GM12878 (cell line): Measurements from ENCODE around the gene TCF7L1. TPM values are rescaled to one million over a fixed set of nuclear protein-coding genes. Genes with fewer than 3 reads are reported as not detected.

Experiments used
- ATAC-seq: fragments of 200-7000 bp; cut with Tn5 transposase; 3 replicates; pipeline ENCODE4 v1.9.1; 2020; ENCODE audit warnings: mild to moderate bottlenecking, moderate library complexity
- BruUV-seq: library from RNA; stranded (reverse); fragments of 400-500 nt; replicated peaks from 2 replicates; lab custom pipeline; 2021; lab: Mats Ljungman, UMichigan
- CTCF ChIA-PET: fragments of 300-600 bp; sonication (Branson Sonifier 250); formaldehyde crosslinking; extraction: SDS; loops from one replicate; lab custom pipeline; 2021; ENCODE audit warnings: inconsistent platforms; lab: Yijun Ruan, JAX
- POLR2A ChIA-PET: fragments of 350-600 bp; formaldehyde crosslinking; extraction: SDS; loops from one replicate; lab custom pipeline; 2021; ENCODE audit warnings: inconsistent platforms; lab: Charles Lee
- RAD21 ChIA-PET: fragments of 300-600 bp; sonication (Branson Sonifier 250); formaldehyde crosslinking; loops from one replicate; lab custom pipeline; 2023; ENCODE audit warnings: antibody characterized with exemption; ENCODE audit not compliant: unreplicated experiment; lab: Charles Lee
- SMC1A ChIA-PET: fragments of 300-600 bp; sonication (Branson Sonifier 250); formaldehyde crosslinking; loops from one replicate; lab custom pipeline; 2023; ENCODE audit not compliant: unreplicated experiment, uncharacterized antibody; lab: Charles Lee
- DNase-seq: peaks from one replicate; pipeline ENCODE4 v3.0.0-alpha.2; 2011; ENCODE audit warnings: low read depth, low spot score
- FAIRE-seq: peaks from 3 replicates; lab custom pipeline; 2011; peaks lifted over from hg19 to GRCh38; lab: Jason Lieb, UNC
- H2AFZ ChIP-seq: 2 replicates; pipeline ENCODE4 v1.6.0; 2011; ENCODE audit warnings: low read depth, low read length, control low read depth; ENCODE audit not compliant: control insufficient read depth
- H3K27ac ChIP-seq: 2 replicates; pipeline ENCODE4 v1.5.1; 2011; ENCODE audit warnings: control low read depth; ENCODE audit not compliant: control insufficient read depth, insufficient read depth
- H3K27me3 ChIP-seq, 2 experiments: replicated peaks in 1 of 2; 2 replicates each; pipeline versions ENCODE4 v1.6.0 to v1.6.1; 2011; ENCODE audit warnings: low read length in 1 of 2; ENCODE audit not compliant: control insufficient read depth in 2 of 2, insufficient read depth in 2 of 2
- H3K36me3 ChIP-seq, 2 experiments: 2 replicates each; pipeline ENCODE4 v1.5.1; 2011; ENCODE audit warnings: low read length in 1 of 2; ENCODE audit not compliant: control insufficient read depth in 2 of 2, insufficient read depth in 2 of 2
- H3K4me1 ChIP-seq: 2 replicates; pipeline ENCODE4 v1.6.1; 2011; ENCODE audit warnings: mild to moderate bottlenecking, low read length, moderate library complexity, mixed read lengths; ENCODE audit not compliant: control insufficient read depth, insufficient read depth
- H3K4me2 ChIP-seq: 2 replicates; pipeline ENCODE4 v1.6.0; 2011; ENCODE audit warnings: control low read depth; ENCODE audit not compliant: control insufficient read depth, insufficient read depth
- H3K4me3 ChIP-seq: fragments of 200-600 bp; sonication (generic); 2 replicates; pipeline ENCODE4 v1.5.1; 2016
- H3K79me2 ChIP-seq: 2 replicates; pipeline ENCODE4 v1.6.0; 2011; ENCODE audit warnings: low read length; ENCODE audit not compliant: control insufficient read depth, insufficient read depth
- H3K9ac ChIP-seq: 2 replicates; pipeline ENCODE4 v1.8.0; 2011; ENCODE audit warnings: low read length, control low read depth, mixed read lengths; ENCODE audit not compliant: control insufficient read depth, insufficient read depth
- H3K9me3 ChIP-seq: replicated peaks from 3 replicates; pipeline ENCODE4 v1.5.1; 2011; ENCODE audit warnings: mild to moderate bottlenecking, low read length; ENCODE audit not compliant: control insufficient read depth, insufficient read depth
- H4K20me1 ChIP-seq: 2 replicates; pipeline ENCODE4 v1.6.0; 2011; ENCODE audit not compliant: control insufficient read depth, insufficient read depth
- BACH1 ChIP-seq: fragments of 450-650 bp; IDR thresholded peaks from 2 replicates; pipeline ENCODE4 v1.6.1; 2017; ENCODE audit warnings: mild to moderate bottlenecking, borderline replicate concordance
- CBX3 ChIP-seq: fragments of 200-600 bp; sonication (generic); IDR thresholded peaks from 2 replicates; pipeline ENCODE4 v1.6.1; 2016; ENCODE audit warnings: low read depth, borderline replicate concordance
- CHD1 ChIP-seq: IDR thresholded peaks from 2 replicates; pipeline ENCODE4 v1.6.1; 2012; ENCODE audit warnings: low read depth, low read length, improper control_type of control experiment
- CHD2 ChIP-seq: IDR thresholded peaks from 2 replicates; pipeline ENCODE4 v1.6.1; 2011; ENCODE audit warnings: low read depth, low read length, improper control_type of control experiment, borderline replicate concordance
- JUNB ChIP-seq: IDR thresholded peaks from 2 replicates; pipeline ENCODE4 v1.6.1; 2016; ENCODE audit warnings: antibody characterized with exemption, mild to moderate bottlenecking
- POLR2A ChIP-seq: IDR thresholded peaks from 2 replicates; pipeline ENCODE4 v1.6.1; 2011; ENCODE audit warnings: low read depth, mild to moderate bottlenecking, low read length
- RAD51 ChIP-seq: fragments of 450-650 bp; IDR thresholded peaks from 2 replicates; pipeline ENCODE4 v1.6.1; 2016; ENCODE audit warnings: moderate library complexity, mild to moderate bottlenecking, inconsistent platforms
- RCOR1 ChIP-seq: conservative IDR thresholded peaks from 2 replicates; pipeline ENCODE4 v1.6.1; 2012; ENCODE audit warnings: low read depth, low read length, improper control_type of control experiment
- SUPT20H ChIP-seq: IDR thresholded peaks from 2 replicates; pipeline ENCODE4 v1.6.1; 2011; ENCODE audit warnings: low read depth, mild to moderate bottlenecking, low read length, moderate library complexity, borderline replicate concordance; ENCODE audit not compliant: control insufficient read depth
- SUZ12 ChIP-seq: fragments of 200-600 bp; sonication (generic); IDR thresholded peaks from one replicate; pipeline ENCODE4 v1.6.1; 2018; ENCODE audit warnings: antibody characterized with exemption, mild to moderate bottlenecking; ENCODE audit not compliant: unreplicated experiment
- TCF12 ChIP-seq: IDR thresholded peaks from 2 replicates; pipeline ENCODE4 v1.6.1; 2011; ENCODE audit warnings: low read depth, mild to moderate bottlenecking, low read length
- TCF7 ChIP-seq: IDR thresholded peaks from 2 replicates; pipeline ENCODE4 v1.6.1; 2014; ENCODE audit warnings: antibody characterized with exemption, borderline replicate concordance
- YY1 ChIP-seq: IDR thresholded peaks from 2 replicates; pipeline ENCODE4 v1.6.1; 2011; ENCODE audit warnings: low read depth, mild to moderate bottlenecking, low read length
- ZBTB11 ChIP-seq: fragments of 450-650 bp; formaldehyde crosslinking; IDR thresholded peaks from 2 replicates; pipeline ENCODE4 v1.5.0; 2022; ENCODE audit warnings: mild to moderate bottlenecking, missing genetic modification characterization
- ZNF687 ChIP-seq: fragments of 450-650 bp; IDR thresholded peaks from 2 replicates; pipeline ENCODE4 v1.6.1; 2017; ENCODE audit warnings: mild to moderate bottlenecking, moderate library complexity
- WGBS: methylation state at CpG from one replicate; pipeline ENCODE4 v1.1.6; 2016; ENCODE audit warnings: low lambda C conversion rate; ENCODE audit not compliant: insufficient replicate concordance, insufficient coverage; ENCODE audit errors: missing lambda C conversion rate; 5-methylcytosine and 5-hydroxymethylcytosine counted together
- in situ Hi-C: fragments of 300-500 bp; cut with MboI; formaldehyde crosslinking; loops from 9 replicates; pipeline ENCODE4 v1.14.3; 2018; ENCODE audit warnings: mixed read lengths
- intact Hi-C: fragments of 100-400 bp; cut with micrococcal nuclease; formaldehyde crosslinking; loops from one replicate; pipeline ENCODE4 v1.14.2; 2022; ENCODE audit not compliant: unreplicated experiment
- polyA plus RNA-seq, 11 experiments: library from polyadenylated mRNA; depleted of rRNA in 4 of 11; unstranded in 6 of 11; stranded (reverse) in 5 of 11; fragments of >200 nt; fragmentation: Nextera tagmentation in 4 of 11; fragmentation: Illumina TruSeq in 1 of 11; extraction: Ambion mirVana in 4 of 11; extraction: Trizol in 1 of 11; gene quantifications; 1 replicate in 1 of 11; 2 replicates in 10 of 11; pipeline versions ENCODE4 v1.2.1 to v1.2.3, GENCODE V29; 2011 to 2016; ENCODE audit warnings: inconsistent platforms in 2 of 11, missing spikeins in 2 of 11, low read depth in 1 of 11
- total RNA-seq, 4 experiments: library from RNA; depleted of rRNA in 3 of 4; stranded (reverse); fragments of >200 nt in 3 of 4; fragmentation: Illumina TruSeq in 1 of 4; extraction: Trizol in 1 of 4; gene quantifications; 2 replicates each; pipeline versions ENCODE4 v1.2.1 to v1.2.3, GENCODE V29; 2013 to 2021
- TF ChIP-seq, protein P1 (sequence below): IDR thresholded peaks from 2 replicates; pipeline ENCODE4 v1.6.1; 2012; ENCODE audit warnings: low read length, inconsistent platforms

The TCF7L1 gene
- total and polyA plus RNA-seq, 10 of the 15 experiments (the other 5 are each of a cell fraction or from before 2014, with no cell fraction given) = 0.03 to 0.11 (median 0.10) TPM; not detected in 7

- Histone ChIP-seq H4K20me1 (peaks cover 13% of the 10 kb centered on the region), H3K4me3 (0 out of 2 replicates have a peak overlapping the region, but pooled peaks have one; percentile 1), H3K9me3 (no peaks in the 10 kb centered on the region), H3K79me2 (peaks cover 48% of the 10 kb centered on the region), H3K27ac (no peak overlapping the region), H3K36me3 (peaks cover 24 to 36% of the 10 kb centered on the region in 2 experiments), H3K4me2 (no peak overlapping the region), H3K27me3 (no peaks in the 10 kb centered on the region), H2AFZ (no peak overlapping the region), H3K4me1 (peaks cover 3% of the 10 kb centered on the region; the same call in 1 of the 2 replicates), H3K9ac (no peak overlapping the region)
- 94% methylated on average over 4 of the region's 4 CpGs for WGBS
- ATAC-seq = no peak
- SMC1A ChIA-PET = interaction anchor here (1.2 kb wide), 1 partner anchor 11 kb away, joined by 3 read pairs; no protein-coding TSS in a partner anchor
- RAD21 ChIA-PET = no interaction called here
- no peak for DNase-seq
- in situ Hi-C loops (no loop called here), intact Hi-C loops (no loop called here)
- POLR2A ChIA-PET = interaction anchor here (2.1 kb wide), 1 partner anchor 8 kb away, joined by 16 read pairs; the partner anchor contains the start of gene TGOLN2
- FAIRE-seq = no peak
- CTCF ChIA-PET = interaction anchor here (0.7 to 5.0 kb wide), 4 partner anchors 20 to 169 kb away, joined by 4 to 39 read pairs (median 4); no protein-coding TSS in a partner anchor
- no TSS peak for BruUV-seq
- TF ChIP-seq SUPT20H (no peak), CHD1 (no peak), RCOR1 (no peak), POLR2A (no peak), BACH1 (no peak), CHD2 (no peak), RAD51 (no peak), ZNF687 (no peak), JUNB (no peak), YY1 (no peak), ZBTB11 (no peak), TCF12 (no peak), SUZ12 (no peak), CBX3 (no peak), TCF7 (no peak)
- TF ChIP-seq, protein P1, sequence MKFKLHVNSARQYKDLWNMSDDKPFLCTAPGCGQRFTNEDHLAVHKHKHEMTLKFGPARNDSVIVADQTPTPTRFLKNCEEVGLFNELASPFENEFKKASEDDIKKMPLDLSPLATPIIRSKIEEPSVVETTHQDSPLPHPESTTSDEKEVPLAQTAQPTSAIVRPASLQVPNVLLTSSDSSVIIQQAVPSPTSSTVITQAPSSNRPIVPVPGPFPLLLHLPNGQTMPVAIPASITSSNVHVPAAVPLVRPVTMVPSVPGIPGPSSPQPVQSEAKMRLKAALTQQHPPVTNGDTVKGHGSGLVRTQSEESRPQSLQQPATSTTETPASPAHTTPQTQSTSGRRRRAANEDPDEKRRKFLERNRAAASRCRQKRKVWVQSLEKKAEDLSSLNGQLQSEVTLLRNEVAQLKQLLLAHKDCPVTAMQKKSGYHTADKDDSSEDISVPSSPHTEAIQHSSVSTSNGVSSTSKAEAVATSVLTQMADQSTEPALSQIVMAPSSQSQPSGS = no peak
These were observed 186.6 kb downstream of the TCF7L1 start for GRCh38 chr2:85319796-85320195.
